ENCODE measurements around the gene CD22. TPM values are rescaled to one million over a fixed set of nuclear protein-coding genes. Genes with fewer than 3 reads are reported as not detected.
A peak's percentile ranks its signal among the peaks of the same experiment; 100 is the strongest.
"Not testable (repeated sequence)": the region's sequence is repeated elsewhere in the genome, so short reads cannot be mapped to it uniquely, and the experiment has no call there.

Gene CD22
- total and polyA plus RNA-seq, 7 donors, result 0.69 to 107 (median 3.2) TPM

GRCh38 chr19:35355791-35356460 is 26.9 kb downstream of the CD22 start:
- H3K4me3 ChIP-seq, result no peak overlapping the region
- H3K27ac ChIP-seq, result no peak overlapping the region
- TF ChIP-seq, protein P1, sequence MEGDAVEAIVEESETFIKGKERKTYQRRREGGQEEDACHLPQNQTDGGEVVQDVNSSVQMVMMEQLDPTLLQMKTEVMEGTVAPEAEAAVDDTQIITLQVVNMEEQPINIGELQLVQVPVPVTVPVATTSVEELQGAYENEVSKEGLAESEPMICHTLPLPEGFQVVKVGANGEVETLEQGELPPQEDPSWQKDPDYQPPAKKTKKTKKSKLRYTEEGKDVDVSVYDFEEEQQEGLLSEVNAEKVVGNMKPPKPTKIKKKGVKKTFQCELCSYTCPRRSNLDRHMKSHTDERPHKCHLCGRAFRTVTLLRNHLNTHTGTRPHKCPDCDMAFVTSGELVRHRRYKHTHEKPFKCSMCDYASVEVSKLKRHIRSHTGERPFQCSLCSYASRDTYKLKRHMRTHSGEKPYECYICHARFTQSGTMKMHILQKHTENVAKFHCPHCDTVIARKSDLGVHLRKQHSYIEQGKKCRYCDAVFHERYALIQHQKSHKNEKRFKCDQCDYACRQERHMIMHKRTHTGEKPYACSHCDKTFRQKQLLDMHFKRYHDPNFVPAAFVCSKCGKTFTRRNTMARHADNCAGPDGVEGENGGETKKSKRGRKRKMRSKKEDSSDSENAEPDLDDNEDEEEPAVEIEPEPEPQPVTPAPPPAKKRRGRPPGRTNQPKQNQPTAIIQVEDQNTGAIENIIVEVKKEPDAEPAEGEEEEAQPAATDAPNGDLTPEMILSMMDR (IDR thresholded peaks at IDR 0.05), result no peak
- H3K4me1 ChIP-seq, result peaks cover 0 to 7% (median 0%) of the 10 kb centered on the region in 4 donors
- DNase-seq, result peak; percentile 45
- no peaks in the 10 kb centered on the region for H3K27me3 ChIP-seq
- no peaks in the 10 kb centered on the region for H3K9me3 ChIP-seq
- H3K36me3 ChIP-seq, result no peaks in the 10 kb centered on the region
- intact Hi-C loops (cut with DNase I), result loop anchor here (10.0 kb wide), 1 partner anchor 109 kb away; no protein-coding TSS in a partner anchor
- 46 to 66% methylated on average over 6 of the region's 6 CpGs for WGBS, 2 donors

- TF ChIP-seq POLR2AphosphoS5 (IDR thresholded peaks at IDR 0.05), result no peak
- no peak for TF ChIP-seq EP300 (IDR thresholded peaks at IDR 0.05)
- TF ChIP-seq, protein P1 (IDR thresholded peaks at IDR 0.05), result no peak
- TF ChIP-seq POLR2A (IDR thresholded peaks at IDR 0.05), result no peak
These were observed 29.0 kb downstream of the CD22 start, which contains the start of gene FFAR3 for GRCh38 chr19:35357867-35358573. Gene FFAR3, plus strand, starts transcription at chr19:35358460. Its CDS starts 431 bp downstream, at chr19:35358891.

GRCh38 chr19:35358834-35359233 is 29.8 kb downstream of the CD22 start:
- WGBS, 2 donors, result 76 to 81% methylated on average over 11 of the region's 16 CpGs
- not testable (repeated sequence) for H3K27ac ChIP-seq, H3K27me3 ChIP-seq, H3K9me3 ChIP-seq, H3K36me3 ChIP-seq, H3K4me3 ChIP-seq, H3K4me1 ChIP-seq
- intact Hi-C loops (cut with DNase I), result loop anchor here (10.0 kb wide), 1 partner anchor 106 kb away; no protein-coding TSS in a partner anchor
- peak; percentile 45 for DNase-seq

More at GRCh38 chr19:35357867-35358573, 29.0 kb downstream of the CD22 start, which contains the start of gene FFAR3:
- intact Hi-C loops (cut with DNase I), result loop anchor here (10.0 kb wide), 1 partner anchor 107 kb away; no protein-coding TSS in a partner anchor
- Histone ChIP-seq H3K36me3 (no peaks in the 10 kb centered on the region), H3K4me1 (peaks cover 0 to 7% (median 0%) of the 10 kb centered on the region in 4 donors), H3K4me3 (no peak within 1 kb of the TSS), H3K9me3 (no peaks in the 10 kb centered on the region), H3K27ac (no peak within 1 kb of the TSS), H3K27me3 (no peaks in the 10 kb centered on the region)
- peak; percentile 67 for DNase-seq
- WGBS, 2 donors, result 56 to 66% methylated on average over 18 of the region's 18 CpGs

DNA sequence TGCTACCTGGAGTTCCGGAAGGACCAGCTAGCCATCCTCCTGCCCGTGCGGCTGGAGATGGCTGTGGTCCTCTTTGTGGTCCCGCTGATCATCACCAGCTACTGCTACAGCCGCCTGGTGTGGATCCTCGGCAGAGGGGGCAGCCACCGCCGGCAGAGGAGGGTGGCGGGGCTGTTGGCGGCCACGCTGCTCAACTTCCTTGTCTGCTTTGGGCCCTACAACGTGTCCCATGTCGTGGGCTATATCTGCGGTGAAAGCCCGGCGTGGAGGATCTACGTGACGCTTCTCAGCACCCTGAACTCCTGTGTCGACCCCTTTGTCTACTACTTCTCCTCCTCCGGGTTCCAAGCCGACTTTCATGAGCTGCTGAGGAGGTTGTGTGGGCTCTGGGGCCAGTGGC is 30.4 kb downstream of the CD22 start:
- H3K27me3 ChIP-seq, H3K36me3 ChIP-seq, H3K27ac ChIP-seq, H3K4me1 ChIP-seq, H3K9me3 ChIP-seq, H3K4me3 ChIP-seq: not testable (repeated sequence)
- DNase-seq, result peak; percentile 38
- 85 to 90% methylated on average over 21 of the region's 21 CpGs for WGBS, 2 donors
- intact Hi-C loops (cut with DNase I), result loop anchor here (10.0 kb wide), 1 partner anchor 105 kb away; no protein-coding TSS in a partner anchor

DNA sequence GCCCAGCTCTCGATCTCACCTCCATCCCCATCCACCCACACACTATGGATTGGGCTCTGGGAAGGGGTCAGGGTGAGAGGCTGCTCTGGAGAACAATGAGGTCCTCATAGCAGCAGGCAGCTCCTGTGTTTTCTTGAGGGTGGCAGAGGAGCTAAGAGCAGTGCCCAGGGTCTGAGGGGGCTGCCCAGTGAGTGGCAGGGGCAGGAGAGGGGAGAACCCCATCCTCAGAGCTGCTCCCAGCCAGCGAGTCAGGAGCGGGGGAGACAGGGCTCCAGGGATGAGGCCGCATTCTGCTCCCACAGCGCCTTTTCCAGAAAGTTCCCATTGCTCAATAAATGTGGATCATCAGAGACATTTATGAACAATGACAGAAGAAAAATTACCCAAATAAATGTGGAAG is 31.1 kb downstream of the CD22 start:
- peak; percentile 35 for DNase-seq
- intact Hi-C loops (cut with DNase I); H3K4me1 ChIP-seq; H3K36me3 ChIP-seq; H3K9me3 ChIP-seq; H3K4me3 ChIP-seq; H3K27me3 ChIP-seq; H3K27ac ChIP-seq: not testable (repeated sequence)
- WGBS, 2 donors, result 69 to 89% methylated on average over 3 to 4 of the region's 5 CpGs

DNA sequence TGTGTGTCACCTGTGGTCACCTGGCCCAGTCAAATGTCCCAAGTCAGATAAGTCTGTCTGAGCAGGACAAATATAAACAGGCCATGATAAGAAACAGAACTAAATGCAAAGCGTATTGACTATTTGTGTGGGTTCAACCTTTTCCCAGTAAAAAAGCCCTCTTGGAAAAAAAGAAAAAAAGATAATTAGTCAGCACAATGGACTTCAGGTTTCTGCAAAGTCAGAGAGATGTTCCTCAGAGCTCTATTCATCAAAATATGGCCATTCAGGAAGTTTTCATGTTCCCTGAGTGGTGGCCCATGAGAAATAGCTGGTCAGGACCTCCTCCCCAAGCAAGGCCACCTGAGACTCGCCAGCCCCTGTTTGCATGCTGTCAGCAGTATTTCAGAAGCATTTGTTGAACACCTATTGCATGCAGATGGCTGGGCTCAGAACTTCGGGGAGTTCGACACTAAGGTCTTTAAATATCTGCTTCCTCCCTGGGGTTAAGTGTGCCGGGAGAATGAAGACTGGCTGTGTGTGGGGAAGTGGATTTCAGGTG is 32.0 kb downstream of the CD22 start:
- Histone ChIP-seq H3K4me1 (peaks cover 0 to 7% (median 0%) of the 10 kb centered on the region in 4 donors), H3K36me3 (no peaks in the 10 kb centered on the region), H3K27ac (no peak overlapping the region), H3K27me3 (no peaks in the 10 kb centered on the region), H3K9me3 (no peaks in the 10 kb centered on the region), H3K4me3 (no peak overlapping the region)
- 55 to 62% methylated on average over 5 of the region's 5 CpGs for WGBS, 2 donors
- intact Hi-C loops (cut with DNase I), result no loop called here
- TF ChIP-seq EP300 (IDR thresholded peaks at IDR 0.05) (no peak), POLR2AphosphoS5 (IDR thresholded peaks at IDR 0.05) (no peak), POLR2A (IDR thresholded peaks at IDR 0.05) (no peak)
- TF ChIP-seq, protein P1 (IDR thresholded peaks at IDR 0.05), result no peak
- DNase-seq, result no peak

Data from sigmoid colon (tissue), 7 donors.